ENCODE results near the gene TAF7. TPM values are rescaled to one million over a fixed set of nuclear protein-coding genes. Genes with fewer than 3 reads are reported as not detected.
"Not testable (repeated sequence)": the region's sequence is repeated elsewhere in the genome, so short reads cannot be mapped to it uniquely, and the experiment has no call there.

The TAF7 gene
- total RNA-seq, 1 experiment from 2014 or later = 81.3 TPM

- CTCF ChIA-PET = interaction anchor here (0.6 to 1.4 kb wide), 9 partner anchors 8 to 821 kb away, joined by 3 to 4 read pairs (median 3); partner anchors contain the start of genes PCDHGA1 and PCDHGA5
- BruUV-seq (replicated peaks) = no TSS peak
- H3K36me3 Mint-ChIP-seq (ENCODE audit: insufficient read depth, unreplicated experiment) = peaks cover 37% of the 10 kb centered on the region
Observed at GRCh38 chr5:141322261-141322660, 1.7 kb upstream of the TAF7 start.

GRCh38 chr5:141319699-141320098 is 885 bp downstream of the TAF7 start:
- Mint-ChIP-seq H3K27ac (ENCODE audit: low read depth, unreplicated experiment) (peak overlapping the region; percentile 100), H3K4me3 (ENCODE audit: unreplicated experiment) (peak overlapping the region; percentile 99), H3K4me1 (ENCODE audit: insufficient read depth, unreplicated experiment) (peaks cover 14% of the 10 kb centered on the region), H3K27me3 (ENCODE audit: insufficient read depth, unreplicated experiment) (no peaks in the 10 kb centered on the region), H3K36me3 (ENCODE audit: insufficient read depth, unreplicated experiment) (peaks cover 63% of the 10 kb centered on the region), H3K9me3 (ENCODE audit: unreplicated experiment) (peaks cover 40% of the 10 kb centered on the region)
- POLR2A ChIA-PET = interaction anchor here (0.8 to 5.0 kb wide), 33 partner anchors 8 to 317 kb away, joined by 3 to 60 read pairs (median 5); partner anchors contain the start of genes DIAPH1, HDAC3, PCDHB14 and PCDHB15
- intact Hi-C loops (cut with micrococcal nuclease) = loop anchor here (1.0 kb wide), 2 partner anchors 205 to 241 kb away; no protein-coding TSS in a partner anchor
- no peak for TF ChIP-seq CTCF (IDR thresholded peaks at IDR 0.05; ENCODE audit: unreplicated experiment)
- DNase-seq (ENCODE audit: unreplicated experiment) = no peak
- CTCF ChIA-PET = interaction anchor here (0.6 to 4.8 kb wide), 56 partner anchors 8 to 1471 kb away, joined by 3 to 56 read pairs (median 6); partner anchors contain the start of genes PCDHB10, PCDHB11, PCDHB13 and PCDHB14
- no TSS peak for BruUV-seq (replicated peaks)

More at GRCh38 chr5:141322261-141322660, 1.7 kb upstream of the TAF7 start:
- intact Hi-C loops (cut with micrococcal nuclease) = no loop called here
- H3K27me3 Mint-ChIP-seq (ENCODE audit: insufficient read depth, unreplicated experiment) = no peaks in the 10 kb centered on the region
- H3K27ac Mint-ChIP-seq (ENCODE audit: low read depth, unreplicated experiment) = no peak overlapping the region
- peaks cover 14% of the 10 kb centered on the region for H3K4me1 Mint-ChIP-seq (ENCODE audit: insufficient read depth, unreplicated experiment)
- POLR2A ChIA-PET = interaction anchor here (0.6 to 5.0 kb wide), 3 partner anchors 61 to 616 kb away, joined by 3 to 60 read pairs (median 3); no protein-coding TSS in a partner anchor
- peaks cover 38% of the 10 kb centered on the region for H3K9me3 Mint-ChIP-seq (ENCODE audit: unreplicated experiment)
- no peak for TF ChIP-seq CTCF (IDR thresholded peaks at IDR 0.05; ENCODE audit: unreplicated experiment)
- DNase-seq (ENCODE audit: unreplicated experiment) = no peak
- peak overlapping the region; percentile 99 for H3K4me3 Mint-ChIP-seq (ENCODE audit: unreplicated experiment)

- BruUV-seq (replicated peaks) = no TSS peak
- no peak for DNase-seq (ENCODE audit: unreplicated experiment)
- POLR2A ChIA-PET = interaction anchor here (1.3 to 5.0 kb wide), 7 partner anchors 16 to 239 kb away, joined by 3 to 60 read pairs (median 10); partner anchors contain the start of genes PCDHB15, PCDHGB3 and PCDHGC3
- CTCF ChIA-PET = interaction anchor here (0.6 to 4.8 kb wide), 29 partner anchors 9 to 1078 kb away, joined by 3 to 56 read pairs (median 7); partner anchors contain the start of genes PCDHB10, PCDHB11, PCDHB14 and PCDHGA1
- H3K27ac Mint-ChIP-seq (ENCODE audit: low read depth, unreplicated experiment) = no peak overlapping the region
- no peak for TF ChIP-seq CTCF (IDR thresholded peaks at IDR 0.05; ENCODE audit: unreplicated experiment)
- intact Hi-C loops (cut with micrococcal nuclease) = no loop called here
- H3K9me3 Mint-ChIP-seq (ENCODE audit: unreplicated experiment) = peaks cover 41% of the 10 kb centered on the region
- H3K4me1 Mint-ChIP-seq (ENCODE audit: insufficient read depth, unreplicated experiment) = peaks cover 14% of the 10 kb centered on the region
- H3K4me3 Mint-ChIP-seq (ENCODE audit: unreplicated experiment) = peak overlapping the region; percentile 99
- H3K27me3 Mint-ChIP-seq (ENCODE audit: insufficient read depth, unreplicated experiment) = no peaks in the 10 kb centered on the region
- peaks cover 66% of the 10 kb centered on the region for H3K36me3 Mint-ChIP-seq (ENCODE audit: insufficient read depth, unreplicated experiment)
Observed at GRCh38 chr5:141319202-141319601, 1.4 kb downstream of the TAF7 start.

GRCh38 chr5:141316963-141317362 is 3.6 kb downstream of the TAF7 start:
- Mint-ChIP-seq H3K36me3 (ENCODE audit: insufficient read depth, unreplicated experiment) (peaks cover 81% of the 10 kb centered on the region), H3K9me3 (ENCODE audit: unreplicated experiment) (peaks cover 51% of the 10 kb centered on the region), H3K4me1 (ENCODE audit: insufficient read depth, unreplicated experiment) (peaks cover 14% of the 10 kb centered on the region)
- BruUV-seq (replicated peaks); DNase-seq (ENCODE audit: unreplicated experiment); POLR2A ChIA-PET; H3K27ac Mint-ChIP-seq (ENCODE audit: low read depth, unreplicated experiment); H3K4me3 Mint-ChIP-seq (ENCODE audit: unreplicated experiment); intact Hi-C loops (cut with micrococcal nuclease); H3K27me3 Mint-ChIP-seq (ENCODE audit: insufficient read depth, unreplicated experiment): not testable (repeated sequence)
- CTCF ChIA-PET = interaction anchor here (0.6 to 4.8 kb wide), 4 partner anchors 23 to 94 kb away, joined by 3 to 49 read pairs (median 4); partner anchors contain the start of gene PCDHB14
